ENCODE data around the gene RRAGA.
"Not testable (repeated sequence)": the region's sequence is repeated elsewhere in the genome, so short reads cannot be mapped to it uniquely, and the experiment has no call there.

RRAGA gene

DNA sequence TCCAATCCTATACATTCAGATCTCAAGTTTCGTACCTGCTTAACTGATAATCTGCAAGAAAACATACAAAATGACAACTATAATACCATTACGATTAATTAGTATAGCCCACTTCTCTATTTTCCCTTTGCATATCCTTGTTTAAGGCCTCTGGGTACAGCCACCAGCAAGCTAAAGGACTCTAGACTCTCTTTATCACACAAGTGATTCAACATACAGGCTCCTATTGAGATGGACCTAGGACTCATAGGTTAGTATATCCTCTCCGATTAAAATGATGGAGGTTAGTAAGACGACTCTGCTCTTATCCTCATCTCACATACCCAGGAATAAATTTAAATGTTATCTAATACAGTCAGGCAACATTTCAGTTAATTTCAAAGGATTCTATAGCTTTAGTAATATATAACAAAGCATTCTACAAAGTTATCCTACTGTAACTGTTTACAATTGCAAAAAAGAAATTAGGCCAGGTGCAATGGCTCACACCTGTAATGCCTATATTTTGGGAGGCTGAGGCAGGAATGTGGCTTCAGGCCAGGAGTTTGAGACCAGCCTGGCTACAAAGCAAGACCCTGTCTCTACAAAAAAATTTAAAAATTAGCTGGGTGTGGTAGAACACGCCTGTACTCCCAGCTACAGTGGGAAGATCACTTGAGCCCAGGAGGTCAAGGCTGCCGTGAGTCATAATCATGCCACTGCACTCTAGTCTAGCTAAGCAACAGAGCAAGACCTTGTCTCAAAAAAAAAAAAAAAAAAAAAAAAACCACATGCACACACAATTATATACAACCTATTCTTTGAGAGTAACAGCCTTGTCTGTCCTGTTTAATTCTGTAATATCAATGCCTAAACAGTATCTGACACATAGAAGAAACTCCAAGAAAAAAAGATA lies 38.1 kb downstream of the RRAGA start:
- DNase-seq: no peak

DNA sequence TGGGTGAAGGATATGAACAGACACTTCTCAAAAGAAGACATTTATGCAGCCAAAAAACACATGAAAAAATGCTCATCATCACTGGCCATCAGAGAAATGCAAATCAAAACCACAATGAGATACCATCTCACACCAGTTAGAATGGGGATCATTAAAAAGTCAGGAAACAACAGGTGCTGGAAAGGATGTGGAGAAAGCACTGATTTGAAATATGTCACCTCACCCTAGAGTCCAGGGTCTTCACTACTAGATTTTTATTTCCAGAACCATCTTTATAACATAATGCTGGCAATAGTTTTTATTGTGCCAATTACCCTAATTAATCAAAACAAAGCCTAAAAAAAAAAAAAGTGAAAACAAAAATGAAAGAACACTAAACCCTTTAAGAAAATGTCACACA lies 48.2 kb downstream of the RRAGA start:
- DNase-seq: not testable (repeated sequence)

All from GDM1 (cell line).